Measurements from ENCODE around the gene UTP4.

- TF ChIP-seq CTCF (IDR thresholded peaks at IDR 0.05; ENCODE audit: low read depth, low read length) (no peak), POLR2A (IDR thresholded peaks at IDR 0.05; ENCODE audit: extremely low read depth, insufficient read length) (no peak), MYC (IDR thresholded peaks at IDR 0.05; ENCODE audit: low read depth, low read length) (no peak)
These were observed 62.0 kb downstream of the UTP4 start for GRCh38 chr16:69194488-69194887.
